GM12878 (cell line): ENCODE data around the gene SLAMF1. TPM values are rescaled to one million over a fixed set of nuclear protein-coding genes. Genes with fewer than 3 reads are reported as not detected.

Experiments used
- ATAC-seq: fragments of 200-7000 bp; cut with Tn5 transposase; 3 replicates; pipeline ENCODE4 v1.9.1; 2020; ENCODE audit warnings: mild to moderate bottlenecking, moderate library complexity
- BruUV-seq: library from RNA; stranded (reverse); fragments of 400-500 nt; replicated peaks from 2 replicates; lab custom pipeline; 2021; lab: Mats Ljungman, UMichigan
- CTCF ChIA-PET: fragments of 300-600 bp; sonication (Branson Sonifier 250); formaldehyde crosslinking; extraction: SDS; loops from one replicate; lab custom pipeline; 2021; ENCODE audit warnings: inconsistent platforms; lab: Yijun Ruan, JAX
- POLR2A ChIA-PET: fragments of 350-600 bp; formaldehyde crosslinking; extraction: SDS; loops from one replicate; lab custom pipeline; 2021; ENCODE audit warnings: inconsistent platforms; lab: Charles Lee
- RAD21 ChIA-PET: fragments of 300-600 bp; sonication (Branson Sonifier 250); formaldehyde crosslinking; loops from one replicate; lab custom pipeline; 2023; ENCODE audit warnings: antibody characterized with exemption; ENCODE audit not compliant: unreplicated experiment; lab: Charles Lee
- SMC1A ChIA-PET: fragments of 300-600 bp; sonication (Branson Sonifier 250); formaldehyde crosslinking; loops from one replicate; lab custom pipeline; 2023; ENCODE audit not compliant: unreplicated experiment, uncharacterized antibody; lab: Charles Lee
- DNase-seq: peaks from one replicate; pipeline ENCODE4 v3.0.0-alpha.2; 2011; ENCODE audit warnings: low read depth, low spot score
- FAIRE-seq: peaks from 3 replicates; lab custom pipeline; 2011; peaks lifted over from hg19 to GRCh38; lab: Jason Lieb, UNC
- H2AFZ ChIP-seq: 2 replicates; pipeline ENCODE4 v1.6.0; 2011; ENCODE audit warnings: low read depth, low read length, control low read depth; ENCODE audit not compliant: control insufficient read depth
- H3K27ac ChIP-seq: 2 replicates; pipeline ENCODE4 v1.5.1; 2011; ENCODE audit warnings: control low read depth; ENCODE audit not compliant: control insufficient read depth, insufficient read depth
- H3K27me3 ChIP-seq, 2 experiments: replicated peaks in 1 of 2; 2 replicates each; pipeline versions ENCODE4 v1.6.0 to v1.6.1; 2011; ENCODE audit warnings: low read length in 1 of 2; ENCODE audit not compliant: control insufficient read depth in 2 of 2, insufficient read depth in 2 of 2
- H3K36me3 ChIP-seq, 2 experiments: 2 replicates each; pipeline ENCODE4 v1.5.1; 2011; ENCODE audit warnings: low read length in 1 of 2; ENCODE audit not compliant: control insufficient read depth in 2 of 2, insufficient read depth in 2 of 2
- H3K4me1 ChIP-seq: 2 replicates; pipeline ENCODE4 v1.6.1; 2011; ENCODE audit warnings: mild to moderate bottlenecking, low read length, moderate library complexity, mixed read lengths; ENCODE audit not compliant: control insufficient read depth, insufficient read depth
- H3K4me2 ChIP-seq: 2 replicates; pipeline ENCODE4 v1.6.0; 2011; ENCODE audit warnings: control low read depth; ENCODE audit not compliant: control insufficient read depth, insufficient read depth
- H3K4me3 ChIP-seq: fragments of 200-600 bp; sonication (generic); 2 replicates; pipeline ENCODE4 v1.5.1; 2016
- H3K79me2 ChIP-seq: 2 replicates; pipeline ENCODE4 v1.6.0; 2011; ENCODE audit warnings: low read length; ENCODE audit not compliant: control insufficient read depth, insufficient read depth
- H3K9ac ChIP-seq: 2 replicates; pipeline ENCODE4 v1.8.0; 2011; ENCODE audit warnings: low read length, control low read depth, mixed read lengths; ENCODE audit not compliant: control insufficient read depth, insufficient read depth
- H3K9me3 ChIP-seq: replicated peaks from 3 replicates; pipeline ENCODE4 v1.5.1; 2011; ENCODE audit warnings: mild to moderate bottlenecking, low read length; ENCODE audit not compliant: control insufficient read depth, insufficient read depth
- H4K20me1 ChIP-seq: 2 replicates; pipeline ENCODE4 v1.6.0; 2011; ENCODE audit not compliant: control insufficient read depth, insufficient read depth
- BACH1 ChIP-seq: fragments of 450-650 bp; IDR thresholded peaks from 2 replicates; pipeline ENCODE4 v1.6.1; 2017; ENCODE audit warnings: mild to moderate bottlenecking, borderline replicate concordance
- CBFB ChIP-seq: IDR thresholded peaks from 2 replicates; pipeline ENCODE4 v1.6.1; 2016; ENCODE audit warnings: antibody characterized with exemption, low read depth
- DPF2 ChIP-seq: fragments of 450-650 bp; IDR thresholded peaks from 2 replicates; pipeline ENCODE4 v1.6.1; 2017; ENCODE audit warnings: mild to moderate bottlenecking
- KDM1A ChIP-seq: fragments of 200-600 bp; sonication (generic); IDR thresholded peaks from 2 replicates; pipeline ENCODE4 v1.6.1; 2016; ENCODE audit warnings: borderline replicate concordance
- MTA2 ChIP-seq: fragments of 450-650 bp; IDR thresholded peaks from 2 replicates; pipeline ENCODE4 v1.6.1; 2016; ENCODE audit warnings: low read depth, mild to moderate bottlenecking, moderate library complexity
- NR2C1 ChIP-seq: fragments of 450-650 bp; IDR thresholded peaks from 2 replicates; pipeline ENCODE4 v1.6.1; 2017; ENCODE audit warnings: antibody characterized with exemption, mild to moderate bottlenecking, moderate library complexity
- POLR2A ChIP-seq: IDR thresholded peaks from 2 replicates; pipeline ENCODE4 v1.6.1; 2011; ENCODE audit warnings: low read depth, mild to moderate bottlenecking, low read length
- POLR2AphosphoS5 ChIP-seq: IDR thresholded peaks from 2 replicates; pipeline ENCODE4 v1.6.1; 2011; ENCODE audit warnings: mild to moderate bottlenecking, low read length, inconsistent platforms
- RAD51 ChIP-seq: fragments of 450-650 bp; IDR thresholded peaks from 2 replicates; pipeline ENCODE4 v1.6.1; 2016; ENCODE audit warnings: moderate library complexity, mild to moderate bottlenecking, inconsistent platforms
- SIX5 ChIP-seq: IDR thresholded peaks from 2 replicates; pipeline ENCODE4 v1.6.1; 2011; ENCODE audit warnings: mild to moderate bottlenecking, low read depth, low read length, moderate library complexity; ENCODE audit not compliant: severe bottlenecking
- SMAD5 ChIP-seq: IDR thresholded peaks from 2 replicates; pipeline ENCODE4 v1.6.1; 2016; ENCODE audit warnings: antibody characterized with exemption, low read depth
- SUZ12 ChIP-seq: fragments of 200-600 bp; sonication (generic); IDR thresholded peaks from one replicate; pipeline ENCODE4 v1.6.1; 2018; ENCODE audit warnings: antibody characterized with exemption, mild to moderate bottlenecking; ENCODE audit not compliant: unreplicated experiment
- WGBS: methylation state at CpG from one replicate; pipeline ENCODE4 v1.1.6; 2016; ENCODE audit warnings: low lambda C conversion rate; ENCODE audit not compliant: insufficient replicate concordance, insufficient coverage; ENCODE audit errors: missing lambda C conversion rate; 5-methylcytosine and 5-hydroxymethylcytosine counted together
- in situ Hi-C: fragments of 300-500 bp; cut with MboI; formaldehyde crosslinking; loops from 9 replicates; pipeline ENCODE4 v1.14.3; 2018; ENCODE audit warnings: mixed read lengths
- intact Hi-C: fragments of 100-400 bp; cut with micrococcal nuclease; formaldehyde crosslinking; loops from one replicate; pipeline ENCODE4 v1.14.2; 2022; ENCODE audit not compliant: unreplicated experiment
- polyA plus RNA-seq, 11 experiments: library from polyadenylated mRNA; depleted of rRNA in 4 of 11; unstranded in 6 of 11; stranded (reverse) in 5 of 11; fragments of >200 nt; fragmentation: Nextera tagmentation in 4 of 11; fragmentation: Illumina TruSeq in 1 of 11; extraction: Ambion mirVana in 4 of 11; extraction: Trizol in 1 of 11; gene quantifications; 1 replicate in 1 of 11; 2 replicates in 10 of 11; pipeline versions ENCODE4 v1.2.1 to v1.2.3, GENCODE V29; 2011 to 2016; ENCODE audit warnings: inconsistent platforms in 2 of 11, missing spikeins in 2 of 11, low read depth in 1 of 11
- total RNA-seq, 4 experiments: library from RNA; depleted of rRNA in 3 of 4; stranded (reverse); fragments of >200 nt in 3 of 4; fragmentation: Illumina TruSeq in 1 of 4; extraction: Trizol in 1 of 4; gene quantifications; 2 replicates each; pipeline versions ENCODE4 v1.2.1 to v1.2.3, GENCODE V29; 2013 to 2021
- TF ChIP-seq, protein P1 (sequence below): IDR thresholded peaks from 2 replicates; pipeline ENCODE4 v1.6.1; 2011; ENCODE audit warnings: low read depth, mild to moderate bottlenecking, low read length, moderate library complexity, borderline replicate concordance; ENCODE audit errors: extremely low read depth
- TF ChIP-seq, protein P2 (sequence below): fragments of 450-650 bp; IDR thresholded peaks from 2 replicates; pipeline ENCODE4 v1.6.1; 2017; ENCODE audit warnings: mild to moderate bottlenecking, moderate library complexity

The SLAMF1 gene
- total and polyA plus RNA-seq, 10 of the 15 experiments (the other 5 are each of a cell fraction or from before 2014, with no cell fraction given): 87.3 to 260 (median 131) TPM

GRCh38 chr1:160608514-160608913 lies 38.3 kb downstream of the SLAMF1 start:
- no peak overlapping the region for H3K4me3 ChIP-seq
- H2AFZ ChIP-seq: no peak overlapping the region
- peaks cover 30% of the 10 kb centered on the region for H3K4me1 ChIP-seq
- H3K36me3 ChIP-seq: peaks cover 13 to 21% of the 10 kb centered on the region in 2 experiments
- peak overlapping the region; percentile 45 for H3K27ac ChIP-seq
- H3K9ac ChIP-seq: no peak overlapping the region
- FAIRE-seq (no peak), ATAC-seq (peak; percentile 4; the same call in 1 of the 3 replicates), DNase-seq (no peak)
- peaks cover 6% of the 10 kb centered on the region for H3K9me3 ChIP-seq
- no peaks in the 10 kb centered on the region for H4K20me1 ChIP-seq
- 50% methylated on average over 2 of the region's 2 CpGs for WGBS
- ChIA-PET POLR2A (interaction anchor here (0.8 to 5.3 kb wide), 12 partner anchors 11 to 180 kb away, joined by 3 to 42 read pairs (median 4); no protein-coding TSS in a partner anchor), RAD21 (interaction anchor here (0.6 to 8.3 kb wide), 12 partner anchors 14 to 382 kb away, joined by 3 to 257 read pairs (median 5); partner anchors contain the start of gene CD84), SMC1A (interaction anchor here (0.7 to 7.1 kb wide), 20 partner anchors 10 to 254 kb away, joined by 3 to 395 read pairs (median 5); partner anchors contain the start of gene SLAMF6), CTCF (interaction anchor here (0.7 to 9.9 kb wide), 16 partner anchors 10 to 317 kb away, joined by 3 to 355 read pairs (median 6); partner anchors contain the start of gene CD84)
- H3K79me2 ChIP-seq: no peaks in the 10 kb centered on the region
- in situ Hi-C loops (loop anchor here (5.0 kb wide), 2 partner anchors 61 to 181 kb away; no protein-coding TSS in a partner anchor), intact Hi-C loops (loop anchor here (5.0 kb wide), 2 partner anchors 266 to 416 kb away; partner anchors contain the start of genes CASQ1, COPA and NCSTN)
- TF ChIP-seq SIX5 (no peak), POLR2AphosphoS5 (peak; percentile 77; the same call in 1 of the 2 replicates), DPF2 (no peak), CBFB (peak; percentile 25; the same call in 1 of the 2 replicates), POLR2A (peak; percentile 25; the same call in 1 of the 2 replicates), NR2C1 (no peak), SMAD5 (peak; percentile 20; the same call in 1 of the 2 replicates), SUZ12 (no peak), MTA2 (0 out of 2 replicates have a peak, but pooled peaks have one; percentile 3), RAD51 (no peak), KDM1A (no peak), BACH1 (0 out of 2 replicates have a peak, but pooled peaks have one; percentile 47)
- TF ChIP-seq, protein P1, sequence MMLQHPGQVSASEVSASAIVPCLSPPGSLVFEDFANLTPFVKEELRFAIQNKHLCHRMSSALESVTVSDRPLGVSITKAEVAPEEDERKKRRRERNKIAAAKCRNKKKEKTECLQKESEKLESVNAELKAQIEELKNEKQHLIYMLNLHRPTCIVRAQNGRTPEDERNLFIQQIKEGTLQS: no peak
- TF ChIP-seq, protein P2, sequence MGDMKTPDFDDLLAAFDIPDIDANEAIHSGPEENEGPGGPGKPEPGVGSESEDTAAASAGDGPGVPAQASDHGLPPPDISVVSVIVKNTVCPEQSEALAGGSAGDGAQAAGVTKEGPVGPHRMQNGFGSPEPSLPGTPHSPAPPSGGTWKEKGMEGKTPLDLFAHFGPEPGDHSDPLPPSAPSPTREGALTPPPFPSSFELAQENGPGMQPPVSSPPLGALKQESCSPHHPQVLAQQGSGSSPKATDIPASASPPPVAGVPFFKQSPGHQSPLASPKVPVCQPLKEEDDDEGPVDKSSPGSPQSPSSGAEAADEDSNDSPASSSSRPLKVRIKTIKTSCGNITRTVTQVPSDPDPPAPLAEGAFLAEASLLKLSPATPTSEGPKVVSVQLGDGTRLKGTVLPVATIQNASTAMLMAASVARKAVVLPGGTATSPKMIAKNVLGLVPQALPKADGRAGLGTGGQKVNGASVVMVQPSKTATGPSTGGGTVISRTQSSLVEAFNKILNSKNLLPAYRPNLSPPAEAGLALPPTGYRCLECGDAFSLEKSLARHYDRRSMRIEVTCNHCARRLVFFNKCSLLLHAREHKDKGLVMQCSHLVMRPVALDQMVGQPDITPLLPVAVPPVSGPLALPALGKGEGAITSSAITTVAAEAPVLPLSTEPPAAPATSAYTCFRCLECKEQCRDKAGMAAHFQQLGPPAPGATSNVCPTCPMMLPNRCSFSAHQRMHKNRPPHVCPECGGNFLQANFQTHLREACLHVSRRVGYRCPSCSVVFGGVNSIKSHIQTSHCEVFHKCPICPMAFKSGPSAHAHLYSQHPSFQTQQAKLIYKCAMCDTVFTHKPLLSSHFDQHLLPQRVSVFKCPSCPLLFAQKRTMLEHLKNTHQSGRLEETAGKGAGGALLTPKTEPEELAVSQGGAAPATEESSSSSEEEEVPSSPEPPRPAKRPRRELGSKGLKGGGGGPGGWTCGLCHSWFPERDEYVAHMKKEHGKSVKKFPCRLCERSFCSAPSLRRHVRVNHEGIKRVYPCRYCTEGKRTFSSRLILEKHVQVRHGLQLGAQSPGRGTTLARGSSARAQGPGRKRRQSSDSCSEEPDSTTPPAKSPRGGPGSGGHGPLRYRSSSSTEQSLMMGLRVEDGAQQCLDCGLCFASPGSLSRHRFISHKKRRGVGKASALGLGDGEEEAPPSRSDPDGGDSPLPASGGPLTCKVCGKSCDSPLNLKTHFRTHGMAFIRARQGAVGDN: peak; percentile 15; the same call in 1 of the 2 replicates
- BruUV-seq: no TSS peak
- no peak overlapping the region for H3K4me2 ChIP-seq
- no peaks in the 10 kb centered on the region for H3K27me3 ChIP-seq
